Activated T-cell treated with anti-CD3 and anti-CD28 coated beads for 1 hour (primary cell): Measurements from ENCODE around the gene KBTBD6.
A peak's percentile ranks its signal among the peaks of the same experiment; 100 is the strongest.
"Not testable (repeated sequence)": the region's sequence is repeated elsewhere in the genome, so short reads cannot be mapped to it uniquely, and the experiment has no call there.

ENCODE experiments used
- DNase-seq: peaks from one replicate; pipeline ENCODE4 v3.0.0-alpha.2; 2020; ENCODE audit warnings: low read depth

KBTBD6 gene

GRCh38 chr13:41132512-41133152 is at the start of gene KBTBD6:
Gene KBTBD6, minus strand, starts transcription at chr13:41132802. Its CDS starts 291 bp downstream, at chr13:41132511.
- peak; percentile 86 for DNase-seq

- no peak for DNase-seq
These were observed 49.6 kb upstream of the KBTBD6 start for GRCh38 chr13:41182231-41182630.

DNA sequence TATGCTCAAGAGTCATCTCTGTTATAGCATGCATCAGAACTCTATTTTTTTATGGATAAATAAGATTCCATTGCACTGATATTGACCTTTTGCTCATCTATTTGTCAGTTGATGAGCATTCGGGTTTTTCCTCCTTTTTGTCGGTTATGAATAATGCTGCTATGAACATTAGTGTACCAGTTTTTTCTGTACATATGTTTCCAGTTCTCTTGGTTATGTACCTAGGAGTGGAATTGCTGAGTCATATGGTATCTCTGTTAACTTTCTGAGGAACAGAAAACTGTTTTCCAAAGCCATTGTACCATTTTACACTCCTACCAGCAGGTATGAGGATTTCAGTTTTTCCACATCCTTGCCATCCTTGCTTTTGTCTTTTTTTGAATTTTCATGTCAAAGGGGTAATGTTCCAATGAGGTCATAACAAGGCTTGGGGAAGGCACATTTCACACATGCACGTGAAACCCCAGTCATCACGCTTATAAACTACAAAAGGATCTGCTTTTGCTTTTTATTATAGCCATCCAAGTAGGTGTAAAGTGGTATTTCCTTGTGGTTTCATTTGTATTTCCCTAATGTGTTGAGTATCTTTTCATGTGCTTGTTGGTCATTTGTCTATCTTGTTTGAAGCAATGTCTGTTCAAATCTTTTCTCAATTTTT is 47.1 kb upstream of the KBTBD6 start:
- DNase-seq: no peak

- DNase-seq: no peak
These were observed 45.4 kb upstream of the KBTBD6 start for GRCh38 chr13:41178040-41178439.

DNA sequence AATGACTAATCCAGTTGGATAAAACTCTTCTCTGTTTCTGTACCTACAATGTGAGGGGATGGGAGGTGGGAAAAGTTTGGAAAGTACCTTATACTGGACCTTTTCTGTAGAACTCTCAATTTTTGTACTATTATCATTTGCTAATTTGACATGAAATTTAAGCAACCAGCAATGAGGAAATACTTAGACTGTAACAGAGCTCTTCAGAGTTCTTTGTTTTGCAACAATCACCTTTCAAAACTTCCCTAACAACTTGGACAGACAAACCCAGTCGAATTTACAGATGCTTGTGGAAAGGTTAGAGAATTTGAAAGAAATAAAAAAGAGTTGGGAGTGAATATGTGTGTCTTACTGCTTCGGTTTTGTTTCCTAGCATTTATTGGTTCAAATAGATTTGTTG is 45.0 kb upstream of the KBTBD6 start:
- DNase-seq: no peak

GRCh38 chr13:41175576-41175975 is 43.0 kb upstream of the KBTBD6 start:
- not testable (repeated sequence) for DNase-seq

DNA sequence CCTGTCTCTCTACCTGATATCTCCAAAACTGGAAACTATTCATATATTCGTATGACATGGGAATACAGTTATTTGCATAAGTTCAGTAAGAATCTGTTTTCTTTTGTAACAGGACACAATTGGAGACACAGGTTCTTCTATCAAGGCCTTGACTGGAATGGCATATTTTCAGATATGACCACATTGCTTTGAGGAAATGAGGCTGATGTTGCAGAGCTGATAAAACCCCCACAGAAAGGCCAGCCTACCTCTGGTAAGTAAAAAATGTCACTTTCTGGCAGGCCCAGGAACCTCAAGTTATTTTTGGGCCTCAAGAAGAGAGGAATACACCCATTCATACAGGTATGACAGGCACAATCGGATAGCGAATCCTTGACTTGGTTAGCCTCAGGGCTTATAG is 29.5 kb upstream of the KBTBD6 start:
- DNase-seq: no peak

- DNase-seq: no peak
These were observed 26.6 kb upstream of the KBTBD6 start for GRCh38 chr13:41159174-41159573.

DNA sequence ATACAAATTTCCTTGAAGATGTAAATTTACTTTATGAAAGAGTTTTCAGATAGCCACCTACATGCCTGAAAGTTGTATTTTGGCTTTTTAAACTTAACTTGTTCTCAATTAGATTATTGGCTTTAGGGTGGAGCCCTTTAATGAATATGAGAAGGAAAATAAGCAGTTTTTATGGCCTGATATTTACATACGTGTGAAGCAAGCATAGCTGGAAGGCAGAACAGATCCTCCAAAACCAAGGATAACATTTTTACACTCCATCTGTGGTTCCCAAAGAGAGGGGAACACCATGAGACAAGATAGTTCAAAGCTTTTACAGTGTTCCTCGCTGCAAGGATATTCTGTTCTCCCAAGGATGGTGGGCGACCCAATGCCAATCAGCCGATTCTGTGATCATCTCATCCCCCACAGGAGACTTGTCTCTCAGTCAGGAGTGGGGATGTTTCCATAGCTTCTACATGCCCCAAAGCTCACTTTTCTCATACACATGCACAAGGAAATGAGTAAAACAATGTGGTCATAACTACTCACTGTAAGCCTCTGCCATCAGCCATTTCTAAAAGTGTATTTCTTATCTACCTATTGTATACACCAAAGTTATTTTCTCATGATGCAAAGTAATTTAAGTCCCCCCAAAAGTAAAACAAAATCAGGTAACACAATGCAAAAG is 24.6 kb upstream of the KBTBD6 start:
- DNase-seq: no peak

GRCh38 chr13:41156620-41157019 is 24.0 kb upstream of the KBTBD6 start:
- DNase-seq: no peak

DNA sequence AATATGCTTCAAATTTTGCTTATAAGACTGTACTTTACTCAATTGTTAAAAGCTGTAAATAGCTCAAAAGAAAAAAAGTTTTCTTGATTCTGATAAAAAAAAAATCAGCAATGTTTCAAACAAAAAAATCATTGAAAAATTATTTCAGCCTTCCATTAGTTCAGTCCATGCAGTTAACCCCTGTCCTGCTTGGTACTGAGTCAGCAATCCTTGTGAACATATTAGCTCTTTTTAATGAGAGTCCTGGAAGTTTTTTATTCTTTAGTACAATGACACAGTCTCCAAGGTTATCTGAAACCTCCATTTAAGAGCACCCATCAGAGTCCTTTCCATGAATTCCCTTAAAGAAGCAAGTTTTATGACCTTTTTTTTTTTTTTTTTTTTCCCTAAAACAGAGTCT is 21.4 kb upstream of the KBTBD6 start:
- DNase-seq: no peak

DNA sequence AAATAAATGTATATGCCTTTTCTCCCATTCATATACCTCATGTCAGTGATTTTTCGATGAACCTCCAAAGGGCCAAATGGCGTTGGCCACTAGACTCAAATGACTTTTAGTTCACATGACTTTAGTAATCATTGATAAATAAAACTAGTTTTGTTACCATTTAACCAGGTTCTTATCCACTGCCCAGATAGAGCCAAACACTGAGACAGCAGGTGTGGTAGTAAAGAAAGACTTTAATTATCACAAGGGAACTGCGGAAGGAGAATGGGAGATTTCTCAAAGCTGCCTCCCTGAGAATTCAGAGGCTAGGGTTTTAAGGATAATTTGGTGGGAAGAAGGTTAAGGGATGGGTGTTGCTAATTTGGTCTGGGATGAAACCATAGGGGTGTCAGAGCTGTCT is 19.4 kb upstream of the KBTBD6 start:
- DNase-seq: no peak

GRCh38 chr13:41150058-41150457 is 17.5 kb upstream of the KBTBD6 start:
- DNase-seq: no peak

DNA sequence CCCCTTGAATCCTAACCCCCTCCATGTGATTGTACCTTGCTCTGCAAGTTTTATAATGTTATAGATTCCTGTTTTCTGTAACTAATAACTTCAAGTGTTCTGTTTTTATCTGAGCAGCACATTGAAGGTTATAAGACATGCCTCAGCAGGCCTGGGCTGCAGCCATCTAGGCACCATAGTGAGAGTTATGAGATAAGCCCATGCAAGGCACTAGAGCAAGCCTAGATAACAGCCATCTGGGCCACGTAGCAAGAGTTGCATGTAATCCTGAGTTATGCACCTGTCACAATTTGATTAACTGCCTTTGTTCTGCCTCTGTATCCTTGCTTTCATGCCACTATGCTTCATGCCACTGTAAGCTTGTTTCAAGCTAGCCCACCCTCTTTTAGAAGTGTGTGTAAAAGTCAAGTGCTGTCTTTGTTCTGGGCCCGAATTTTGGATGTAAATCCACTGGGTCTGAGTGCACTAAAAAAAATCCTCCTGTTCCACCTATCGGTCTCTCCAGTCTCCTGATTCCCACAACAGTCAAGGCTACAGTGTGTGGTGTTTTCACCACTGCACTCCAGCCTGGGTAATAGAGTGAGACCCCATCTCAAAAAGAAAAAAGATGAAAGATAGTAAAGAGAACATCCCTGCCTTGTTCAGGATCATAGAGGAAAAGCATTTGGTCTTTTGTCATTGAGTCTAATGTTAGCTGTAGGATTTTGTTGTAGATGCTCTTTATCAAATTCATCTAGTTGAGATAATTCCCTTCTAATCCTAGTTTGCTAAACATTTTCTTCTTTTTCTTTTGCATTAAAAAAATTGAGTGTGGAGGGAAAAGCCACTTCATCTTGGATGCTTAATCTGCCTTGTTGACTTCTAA is 16.0 kb upstream of the KBTBD6 start:
- no peak for DNase-seq

GRCh38 chr13:41145136-41145908 is 12.7 kb upstream of the KBTBD6 start:
- DNase-seq: no peak

DNA sequence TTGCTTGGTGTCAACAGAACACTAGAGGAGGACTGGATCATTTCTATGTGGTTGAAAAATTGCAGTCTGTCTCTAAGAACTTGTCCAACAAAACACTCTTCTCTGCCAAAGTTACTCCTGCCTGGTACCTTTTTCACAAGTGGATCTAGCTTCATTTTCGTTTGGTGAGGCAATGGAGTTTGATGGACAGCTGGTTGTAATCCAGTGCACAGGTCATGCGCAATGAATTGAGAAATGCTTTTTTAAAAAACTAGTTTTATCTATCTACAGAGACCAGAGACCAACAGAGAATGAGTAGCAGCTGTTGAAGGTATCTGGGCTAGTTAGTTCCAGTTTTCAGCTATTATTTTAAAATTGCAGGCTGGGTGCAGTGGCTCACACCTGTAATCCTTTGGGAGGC is 12.0 kb upstream of the KBTBD6 start:
- no peak for DNase-seq

GRCh38 chr13:41139296-41139966 is 6.8 kb upstream of the KBTBD6 start:
- DNase-seq: no peak

DNA sequence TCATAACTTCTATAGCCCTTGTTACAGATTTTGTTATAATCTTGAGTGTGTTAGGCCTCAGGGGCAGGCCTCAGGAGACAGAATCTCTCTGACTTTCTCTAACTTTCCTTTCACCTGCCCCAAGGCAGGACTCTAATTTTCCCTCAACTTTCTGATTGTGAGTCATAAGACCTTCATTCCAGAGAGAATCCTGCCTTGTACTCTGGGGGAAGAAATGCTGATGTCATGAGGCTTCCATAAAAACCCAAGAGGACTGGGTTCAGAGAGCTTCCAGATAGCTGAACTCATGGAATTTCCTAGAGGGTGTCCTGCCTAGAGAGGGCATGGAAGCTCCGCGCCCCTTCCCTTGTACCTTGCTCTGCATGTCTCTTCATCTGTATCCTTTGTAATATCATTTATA is 5.3 kb upstream of the KBTBD6 start:
- no peak for DNase-seq

GRCh38 chr13:41137241-41137640 is 4.6 kb upstream of the KBTBD6 start:
- no peak for DNase-seq

DNA sequence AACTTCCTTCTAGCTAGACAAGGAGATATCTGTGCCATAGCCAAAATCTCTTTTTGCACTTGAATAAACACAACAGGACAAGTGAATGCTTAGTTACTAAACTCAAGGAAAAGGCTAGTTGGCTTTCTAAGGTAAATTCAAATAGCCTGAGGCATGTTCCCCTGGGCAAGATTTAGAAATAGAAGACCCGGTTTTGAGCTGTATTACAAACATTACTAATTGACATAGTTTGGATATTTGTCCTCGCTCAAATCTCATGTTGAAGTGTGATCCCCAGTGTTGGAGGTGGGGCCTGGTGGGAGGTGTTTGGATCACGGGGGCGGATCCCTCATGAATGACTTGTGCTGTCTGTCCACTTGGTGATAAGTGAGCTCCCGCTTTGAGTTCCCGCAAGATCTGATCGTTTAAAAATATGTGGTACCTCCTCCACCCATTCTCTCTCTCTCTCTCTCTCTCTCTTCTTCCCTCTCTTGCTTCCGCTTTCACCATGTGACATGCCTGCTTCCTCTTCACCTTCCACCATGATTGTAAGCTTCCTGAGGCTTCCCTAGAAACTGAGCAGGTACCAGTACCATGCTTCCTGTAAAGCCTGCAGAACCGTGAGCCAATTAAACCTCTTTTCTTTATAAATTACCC is 3.9 kb upstream of the KBTBD6 start:
- no peak for DNase-seq

DNA sequence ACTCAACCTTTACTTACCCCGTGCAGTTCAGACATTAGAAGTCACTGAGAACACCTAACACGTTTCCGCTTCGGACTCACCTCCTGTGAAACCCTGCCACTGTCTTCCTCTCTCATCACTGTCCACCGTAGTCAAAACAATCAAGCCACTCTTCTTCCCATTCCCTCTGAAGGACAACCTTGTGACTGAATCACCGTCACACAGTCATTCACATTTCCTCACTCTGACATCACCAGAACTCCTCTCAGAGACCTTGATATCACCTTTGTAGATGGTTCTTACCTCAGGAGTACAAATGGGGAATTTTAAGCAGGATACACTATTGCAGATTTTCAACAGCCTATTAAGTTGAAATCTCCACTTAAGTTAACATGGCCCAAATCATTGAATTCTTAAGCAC is 1.3 kb upstream of the KBTBD6 start:
- no peak for DNase-seq
